ENCODE data around the gene DDX41.

The DDX41 gene

GRCh38 chr5:177552839-177553455 is 36.2 kb upstream of the DDX41 start:
- H3K9ac ChIP-seq (ENCODE audit: low read depth, low read length, poor library complexity, severe bottlenecking) = peak overlapping the region; percentile 77
- peaks cover 15% of the 10 kb centered on the region for H4K20me1 ChIP-seq (ENCODE audit: insufficient read depth, low read length, poor library complexity, severe bottlenecking)

GRCh38 chr5:177550122-177550521 is 33.4 kb upstream of the DDX41 start:
- no peak overlapping the region for H2AFZ ChIP-seq (ENCODE audit: low read length)
- H3K27me3 ChIP-seq (ENCODE audit: insufficient read depth, low read length, poor library complexity, severe bottlenecking) = no peaks in the 10 kb centered on the region
- no peaks in the 10 kb centered on the region for H3K36me3 ChIP-seq (ENCODE audit: insufficient read depth, low read length)
- H3K4me3 ChIP-seq (ENCODE audit: low read length, poor library complexity, severe bottlenecking) = no peak overlapping the region
- TF ChIP-seq EZH2phosphoT487 (IDR thresholded peaks at IDR 0.05; ENCODE audit: borderline replicate concordance) (no peak), CTCF (conservative IDR thresholded peaks at IDR 0.05; ENCODE audit: low read length) (no peak)
- H3K9ac ChIP-seq (ENCODE audit: low read depth, low read length, poor library complexity, severe bottlenecking) = no peak overlapping the region
- no peaks in the 10 kb centered on the region for H3K9me3 ChIP-seq (ENCODE audit: insufficient read depth, low read depth, low read length)
- H3K4me1 ChIP-seq (ENCODE audit: insufficient read depth, low read length, poor library complexity, severe bottlenecking) = peaks cover 15% of the 10 kb centered on the region
- no peak overlapping the region for H3K4me2 ChIP-seq (ENCODE audit: low read depth, low read length, poor library complexity, severe bottlenecking)
- no peaks in the 10 kb centered on the region for H3F3A ChIP-seq (ENCODE audit: low read depth)
- peaks cover 15% of the 10 kb centered on the region for H4K20me1 ChIP-seq (ENCODE audit: insufficient read depth, low read length, poor library complexity, severe bottlenecking)
- H3K9me2 ChIP-seq (replicated peaks; ENCODE audit: low read depth, low read length) = no peaks in the 10 kb centered on the region
- peaks cover 39% of the 10 kb centered on the region for H3K79me2 ChIP-seq (ENCODE audit: insufficient read depth, low read length)

More at GRCh38 chr5:177552839-177553455, 36.2 kb upstream of the DDX41 start:
- no peak for TF ChIP-seq EZH2phosphoT487 (IDR thresholded peaks at IDR 0.05; ENCODE audit: borderline replicate concordance)
- TF ChIP-seq CTCF (conservative IDR thresholded peaks at IDR 0.05; ENCODE audit: low read length) = no peak
- Histone ChIP-seq H3F3A (ENCODE audit: low read depth) (no peaks in the 10 kb centered on the region), H3K9me3 (ENCODE audit: insufficient read depth, low read depth, low read length) (no peaks in the 10 kb centered on the region), H3K4me3 (ENCODE audit: low read length, poor library complexity, severe bottlenecking) (peak overlapping the region; percentile 79), H2AFZ (ENCODE audit: low read length) (no peak overlapping the region), H3K4me1 (ENCODE audit: insufficient read depth, low read length, poor library complexity, severe bottlenecking) (peaks cover 25% of the 10 kb centered on the region), H3K27me3 (ENCODE audit: insufficient read depth, low read length, poor library complexity, severe bottlenecking) (no peaks in the 10 kb centered on the region), H3K4me2 (ENCODE audit: low read depth, low read length, poor library complexity, severe bottlenecking) (peak overlapping the region; percentile 86), H3K79me2 (ENCODE audit: insufficient read depth, low read length) (peaks cover 39% of the 10 kb centered on the region), H3K9me2 (replicated peaks; ENCODE audit: low read depth, low read length) (no peaks in the 10 kb centered on the region), H3K36me3 (ENCODE audit: insufficient read depth, low read length) (no peaks in the 10 kb centered on the region)

- H3F3A ChIP-seq (ENCODE audit: low read depth) = no peaks in the 10 kb centered on the region
- H3K9me2 ChIP-seq (replicated peaks; ENCODE audit: low read depth, low read length) = no peaks in the 10 kb centered on the region
- H3K4me2 ChIP-seq (ENCODE audit: low read depth, low read length, poor library complexity, severe bottlenecking) = no peak overlapping the region
- no peaks in the 10 kb centered on the region for H3K27me3 ChIP-seq (ENCODE audit: insufficient read depth, low read length, poor library complexity, severe bottlenecking)
- H3K9me3 ChIP-seq (ENCODE audit: insufficient read depth, low read depth, low read length) = no peaks in the 10 kb centered on the region
- peaks cover 28% of the 10 kb centered on the region for H3K79me2 ChIP-seq (ENCODE audit: insufficient read depth, low read length)
- peaks cover 11% of the 10 kb centered on the region for H4K20me1 ChIP-seq (ENCODE audit: insufficient read depth, low read length, poor library complexity, severe bottlenecking)
- no peaks in the 10 kb centered on the region for H3K36me3 ChIP-seq (ENCODE audit: insufficient read depth, low read length)
- H3K9ac ChIP-seq (ENCODE audit: low read depth, low read length, poor library complexity, severe bottlenecking) = no peak overlapping the region
- H3K4me1 ChIP-seq (ENCODE audit: insufficient read depth, low read length, poor library complexity, severe bottlenecking) = peaks cover 15% of the 10 kb centered on the region
- TF ChIP-seq EZH2phosphoT487 (IDR thresholded peaks at IDR 0.05; ENCODE audit: borderline replicate concordance) (no peak), CTCF (conservative IDR thresholded peaks at IDR 0.05; ENCODE audit: low read length) (no peak)
- no peak overlapping the region for H3K4me3 ChIP-seq (ENCODE audit: low read length, poor library complexity, severe bottlenecking)
- H2AFZ ChIP-seq (ENCODE audit: low read length) = no peak overlapping the region
Observed at GRCh38 chr5:177548495-177548894, 31.7 kb upstream of the DDX41 start.
